ENCODE data around the gene STX8. TPM values are rescaled to one million over a fixed set of nuclear protein-coding genes. Genes with fewer than 3 reads are reported as not detected.

Gene STX8
- polyA plus RNA-seq, 4 donors = 60.9 to 75.6 (median 68.2) TPM

GRCh38 chr17:9233271-9233599 lies 342.4 kb downstream of the STX8 start:
- DNase-seq (ENCODE audit: low read depth in 4 of 4, low spot score in 3 of 4) = no peak

GRCh38 chr17:9232591-9233270 lies 342.9 kb downstream of the STX8 start:
- peak; percentile 52 to 65 (median 61) for DNase-seq (ENCODE audit: low read depth in 4 of 4, low spot score in 3 of 4)

DNA sequence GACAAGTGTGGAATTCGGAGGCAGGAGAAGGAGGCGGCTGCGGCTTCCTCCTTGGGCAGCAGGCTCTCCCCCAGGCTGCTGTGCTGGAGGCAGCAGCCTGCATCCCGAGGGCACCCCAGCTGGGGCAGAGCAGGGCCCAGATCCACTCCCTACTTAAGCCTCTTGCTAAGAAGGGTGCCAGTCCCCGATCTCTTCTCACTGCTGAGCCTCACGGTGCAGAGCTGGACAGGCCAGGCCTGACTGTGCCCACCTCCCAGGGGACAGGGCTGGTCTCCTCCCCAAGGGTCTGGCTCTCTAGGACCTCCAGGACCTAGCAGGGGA lies 343.5 kb downstream of the STX8 start:
- no peak for DNase-seq (ENCODE audit: low read depth in 4 of 4, low spot score in 3 of 4)

- DNase-seq (ENCODE audit: low read depth in 4 of 4, low spot score in 3 of 4) = no peak
Observed at GRCh38 chr17:9231449-9232154, 344.0 kb downstream of the STX8 start.

DNA sequence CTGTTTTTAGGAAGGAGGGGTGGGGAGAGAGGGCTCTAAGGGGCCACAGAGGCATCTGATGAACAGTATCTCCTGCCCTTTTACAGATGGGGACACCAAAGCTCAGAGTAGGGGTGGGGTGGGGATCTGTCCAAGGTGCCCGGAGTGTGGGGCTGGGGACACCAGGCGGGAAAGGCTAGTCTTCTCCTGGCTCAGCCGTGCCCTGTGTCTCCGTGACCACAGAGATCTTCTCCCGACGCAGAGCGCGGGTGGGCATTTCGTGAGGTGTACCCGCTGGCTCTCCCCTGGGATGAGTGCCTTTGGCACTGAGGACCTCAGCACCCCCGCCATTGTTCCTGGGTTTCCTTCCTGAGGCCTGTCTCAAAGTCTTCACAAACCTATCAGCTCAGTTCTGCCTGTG lies 344.8 kb downstream of the STX8 start:
- no peak for DNase-seq (ENCODE audit: low read depth in 4 of 4, low spot score in 3 of 4)

- no peak for DNase-seq (ENCODE audit: low read depth in 4 of 4, low spot score in 3 of 4)
Observed at GRCh38 chr17:9230346-9230745, 345.3 kb downstream of the STX8 start.

DNA sequence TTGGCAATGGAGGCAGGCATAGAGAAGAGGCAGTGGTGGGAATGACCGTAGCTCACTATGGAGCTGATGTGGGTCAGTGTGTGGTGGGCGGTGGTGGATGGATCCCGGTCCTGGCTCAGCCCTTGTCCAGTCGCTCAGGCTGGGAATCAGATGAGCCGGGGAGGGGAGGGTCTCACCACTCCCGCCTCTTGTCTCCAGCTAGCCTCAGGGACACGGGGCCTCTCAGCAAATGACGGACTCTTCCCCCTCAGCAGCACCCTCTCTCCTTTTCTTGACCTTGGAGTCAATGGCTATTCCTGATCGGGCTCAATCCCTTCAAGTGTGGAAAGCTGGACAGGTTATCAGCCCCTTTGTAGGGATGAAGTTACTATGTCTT lies 345.8 kb downstream of the STX8 start:
- DNase-seq (ENCODE audit: low read depth in 4 of 4, low spot score in 3 of 4) = no peak

- no peak for DNase-seq (ENCODE audit: low read depth in 4 of 4, low spot score in 3 of 4)
Observed at GRCh38 chr17:9229160-9229825, 346.3 kb downstream of the STX8 start.

- DNase-seq (ENCODE audit: low read depth in 4 of 4, low spot score in 3 of 4) = no peak
Observed at GRCh38 chr17:9228408-9229159, 347.0 kb downstream of the STX8 start.

DNA sequence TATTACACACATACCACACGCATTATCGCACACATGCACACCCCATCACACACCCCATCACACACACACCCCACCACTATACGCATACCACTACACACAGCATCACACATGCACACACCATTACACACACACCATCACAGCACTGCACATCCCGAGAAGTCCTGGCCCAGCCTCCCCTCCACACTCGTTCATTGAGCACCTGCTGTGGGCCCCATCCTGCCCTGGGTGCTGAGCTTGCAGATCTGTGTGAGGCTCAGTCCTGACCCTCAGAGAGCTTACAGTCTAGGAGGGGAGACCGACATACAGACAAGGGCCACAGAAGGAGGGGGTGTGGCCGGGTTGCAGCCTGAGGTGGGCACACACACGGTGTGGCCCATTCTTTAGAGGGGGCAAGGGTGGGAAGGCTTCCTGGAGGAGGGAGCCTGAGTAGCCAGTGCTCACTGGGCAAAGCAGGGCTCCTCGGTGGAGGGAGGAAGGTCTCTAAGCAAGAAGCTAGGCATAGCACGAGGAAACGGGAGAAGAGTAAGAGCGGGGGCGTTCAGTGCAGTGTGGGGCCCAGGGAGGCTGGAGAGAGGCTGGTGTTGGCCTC lies 347.7 kb downstream of the STX8 start:
- DNase-seq (ENCODE audit: low read depth in 4 of 4, low spot score in 3 of 4) = no peak

DNA sequence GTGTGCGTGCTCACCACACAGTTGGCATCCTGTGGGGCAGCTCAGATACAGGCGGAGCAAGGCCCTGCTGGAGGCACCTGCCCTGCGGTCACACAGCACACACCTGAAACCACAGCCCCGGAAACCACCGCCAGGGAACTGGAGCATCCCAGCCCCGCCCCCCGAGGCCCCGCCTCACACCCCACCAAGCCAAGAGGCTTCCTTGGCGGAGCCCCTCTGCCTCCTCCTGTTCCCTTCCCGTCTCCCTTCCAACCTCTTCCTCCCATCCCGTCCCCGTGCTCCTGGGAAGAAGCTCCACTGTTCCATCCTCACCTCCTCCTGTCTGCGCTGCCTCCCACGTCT lies 348.9 kb downstream of the STX8 start:
- no peak for DNase-seq (ENCODE audit: low read depth in 4 of 4, low spot score in 3 of 4)

GRCh38 chr17:9226130-9226793 lies 349.4 kb downstream of the STX8 start:
- DNase-seq (ENCODE audit: low read depth in 4 of 4, low spot score in 3 of 4) = no peak

- no peak for DNase-seq (ENCODE audit: low read depth in 4 of 4, low spot score in 3 of 4)
Observed at GRCh38 chr17:9225305-9226101, 350.1 kb downstream of the STX8 start.

GRCh38 chr17:9224485-9224884 lies 351.1 kb downstream of the STX8 start:
- no peak for DNase-seq (ENCODE audit: low read depth in 4 of 4, low spot score in 3 of 4)

GRCh38 chr17:9223531-9223930 lies 352.1 kb downstream of the STX8 start:
- no peak for DNase-seq (ENCODE audit: low read depth in 4 of 4, low spot score in 3 of 4)

DNA sequence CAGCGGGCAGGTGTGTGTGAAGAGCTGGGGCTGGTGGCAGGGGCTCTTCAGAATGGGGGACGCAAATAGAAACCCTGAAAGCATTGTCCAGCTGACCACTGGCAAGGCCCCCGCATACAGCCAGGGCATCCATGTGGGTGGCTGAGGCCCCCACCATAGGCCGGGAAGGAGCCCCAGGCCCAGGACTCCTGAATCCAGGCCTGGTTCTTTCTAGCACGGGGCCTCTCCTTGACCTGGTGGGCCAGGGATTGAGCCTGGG lies 353.8 kb downstream of the STX8 start:
- DNase-seq (ENCODE audit: low read depth in 4 of 4, low spot score in 3 of 4) = no peak

DNA sequence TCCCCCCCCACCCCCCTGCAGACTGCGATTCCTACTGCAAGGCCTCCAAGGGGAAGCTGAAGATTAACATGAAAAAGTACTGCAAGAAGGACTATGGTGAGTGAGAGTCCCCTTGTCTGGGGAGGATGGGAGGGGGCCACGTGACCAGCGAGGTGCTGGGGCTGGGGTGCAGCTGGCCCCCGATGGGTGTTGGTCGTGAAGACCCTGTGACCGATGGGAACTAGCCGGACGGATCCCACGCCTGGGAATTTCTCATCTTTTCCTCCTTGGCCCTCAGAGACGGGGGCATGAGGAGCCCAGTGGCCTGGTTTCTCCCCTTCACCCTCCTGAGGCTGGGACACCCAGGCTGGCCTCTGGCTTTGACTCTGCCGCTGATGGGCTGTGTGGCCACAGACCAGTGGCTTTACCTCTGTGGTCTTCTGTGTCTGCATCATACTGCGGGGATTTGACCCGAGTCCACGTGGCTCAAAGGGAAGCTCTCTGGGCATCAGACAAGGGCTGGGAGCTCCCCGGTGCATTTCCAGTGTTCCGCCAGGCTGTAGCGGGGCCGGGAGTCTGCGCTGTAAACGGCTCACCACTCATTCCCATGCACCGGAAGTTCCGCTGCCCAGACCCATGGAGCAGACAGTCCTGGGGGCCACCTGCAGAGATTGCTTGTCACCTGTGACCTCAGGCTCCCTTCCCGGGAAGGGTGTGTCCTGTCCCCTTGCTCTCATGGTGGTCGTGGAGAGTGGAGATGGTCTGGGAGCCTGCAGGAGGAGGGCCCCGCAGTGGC lies 354.3 kb downstream of the STX8 start:
- no peak for DNase-seq (ENCODE audit: low read depth in 4 of 4, low spot score in 3 of 4)

- DNase-seq (ENCODE audit: low read depth in 4 of 4, low spot score in 3 of 4) = no peak
Observed at GRCh38 chr17:9220398-9221146, 355.0 kb downstream of the STX8 start.
